Esophagus mucosa (tissue), 1 donor: ENCODE results near the gene CAP1. TPM values are rescaled to one million over a fixed set of nuclear protein-coding genes. Genes with fewer than 3 reads are reported as not detected.

ENCODE experiments used
- ATAC-seq: fragments of 200-7000 bp; cut with Tn5 transposase; one replicate; pipeline ENCODE4 v1.9.1; 2020
- total RNA-seq: library from RNA; stranded (reverse); gene quantifications from one replicate; pipeline ENCODE4 v1.2.4, GENCODE V29; 2023
- donor health status: DM: yes; HTN: yes; CAD: no.

The CAP1 gene
- total RNA-seq, 1 donor from 2014 or later = 240 TPM

DNA sequence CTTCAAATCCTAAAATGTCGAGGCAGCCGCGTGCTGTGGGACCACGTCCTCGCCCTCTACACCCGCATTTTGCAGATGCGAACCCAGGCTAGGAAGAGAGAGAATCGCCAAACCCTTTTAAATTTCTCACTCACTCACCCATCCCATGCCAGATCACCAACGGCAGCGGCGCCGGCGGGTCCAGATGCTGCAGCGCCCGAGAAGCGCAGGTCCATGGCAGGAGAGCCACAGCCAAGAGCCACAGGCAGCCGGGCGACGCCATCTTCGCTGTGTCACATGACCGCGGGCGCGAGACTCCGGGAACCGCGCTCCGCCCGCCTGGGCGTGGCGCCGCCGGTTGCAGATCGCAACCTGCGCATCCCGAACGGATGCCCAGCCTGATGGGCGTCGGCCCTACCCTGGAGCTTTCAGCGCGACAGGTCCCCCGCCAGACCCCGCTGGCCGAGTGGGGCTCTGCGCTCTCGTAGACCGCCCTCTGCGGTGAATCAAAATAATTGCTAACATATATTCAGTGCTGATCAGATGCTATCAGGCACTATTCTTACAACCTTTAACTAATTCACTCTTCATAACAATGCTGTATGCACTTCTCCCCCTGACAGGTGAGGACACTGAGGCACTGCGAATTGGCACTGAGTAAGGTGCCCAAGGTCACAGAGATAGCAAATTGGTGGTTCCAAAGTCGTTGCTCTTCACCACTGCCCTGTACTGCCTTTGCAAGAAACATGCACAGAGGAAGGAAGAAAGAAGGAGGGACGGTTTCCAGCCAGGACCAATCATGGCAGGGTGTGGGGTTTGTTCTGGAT, 56.7 kb downstream of the CAP1 start, which contains the start of gene PPT1:
PPT1 (minus strand) TSS at position 276 of the 806 bp plus-strand sequence; CDS start at position 262, 14 bp downstream.
- peak; percentile 91 for ATAC-seq

DNA sequence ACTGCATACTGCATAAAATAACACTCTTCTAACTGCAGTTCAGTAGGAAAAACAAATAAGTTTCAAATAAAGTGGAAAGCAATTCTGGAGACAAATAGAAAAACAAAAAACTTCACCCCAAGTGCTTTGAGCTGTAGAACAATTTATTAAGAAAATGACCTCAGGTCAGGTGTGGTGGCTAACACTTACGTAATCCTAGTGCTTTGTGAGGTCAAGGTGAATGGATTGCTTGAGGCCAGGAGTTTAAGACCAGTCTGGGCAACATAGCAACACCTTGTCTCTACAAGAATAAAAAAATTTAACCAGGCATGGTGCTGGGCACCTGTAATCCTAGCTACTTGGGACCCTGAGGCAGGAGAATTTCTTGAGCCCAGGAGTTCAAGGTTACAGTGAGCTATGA, 61.5 kb downstream of the CAP1 start:
- ATAC-seq = no peak

DNA sequence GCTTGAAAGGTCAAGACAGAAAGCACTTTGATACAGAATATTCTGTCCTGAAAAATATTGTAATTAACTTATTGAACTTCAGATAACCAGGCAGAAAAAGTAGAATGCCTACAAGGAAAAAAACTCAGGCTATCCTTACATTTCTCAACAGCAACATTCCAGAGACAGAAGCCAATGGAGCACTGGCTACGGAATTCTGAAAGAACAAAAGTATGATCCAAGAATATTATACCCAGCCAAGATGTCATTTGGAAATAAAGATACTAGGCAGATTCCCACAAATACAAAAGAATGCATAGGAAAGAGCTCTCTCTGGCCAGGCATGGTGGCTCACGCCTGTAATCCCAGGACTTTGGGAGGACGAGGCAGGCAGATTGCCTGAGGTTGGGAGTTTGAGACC, 62.4 kb downstream of the CAP1 start:
- no peak for ATAC-seq

DNA sequence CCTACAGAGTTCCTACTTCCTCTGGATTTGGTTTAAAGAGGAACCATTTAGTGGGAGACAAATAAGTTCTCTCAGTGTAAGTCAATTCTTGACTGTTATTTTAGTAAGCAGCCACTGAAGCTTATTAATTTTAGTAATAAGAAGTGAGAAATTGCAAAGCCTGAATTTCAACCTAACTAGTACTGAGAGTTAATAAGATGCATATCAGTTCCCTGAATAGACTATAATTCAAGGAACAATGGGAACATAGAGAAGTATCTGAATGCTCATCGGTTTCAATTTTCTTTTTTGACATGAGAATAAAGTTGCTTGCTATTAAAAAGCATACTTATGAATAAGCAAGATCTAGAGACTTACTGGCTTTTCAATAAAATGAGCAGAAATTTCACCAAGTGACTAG, 64.5 kb downstream of the CAP1 start:
- no peak for ATAC-seq

DNA sequence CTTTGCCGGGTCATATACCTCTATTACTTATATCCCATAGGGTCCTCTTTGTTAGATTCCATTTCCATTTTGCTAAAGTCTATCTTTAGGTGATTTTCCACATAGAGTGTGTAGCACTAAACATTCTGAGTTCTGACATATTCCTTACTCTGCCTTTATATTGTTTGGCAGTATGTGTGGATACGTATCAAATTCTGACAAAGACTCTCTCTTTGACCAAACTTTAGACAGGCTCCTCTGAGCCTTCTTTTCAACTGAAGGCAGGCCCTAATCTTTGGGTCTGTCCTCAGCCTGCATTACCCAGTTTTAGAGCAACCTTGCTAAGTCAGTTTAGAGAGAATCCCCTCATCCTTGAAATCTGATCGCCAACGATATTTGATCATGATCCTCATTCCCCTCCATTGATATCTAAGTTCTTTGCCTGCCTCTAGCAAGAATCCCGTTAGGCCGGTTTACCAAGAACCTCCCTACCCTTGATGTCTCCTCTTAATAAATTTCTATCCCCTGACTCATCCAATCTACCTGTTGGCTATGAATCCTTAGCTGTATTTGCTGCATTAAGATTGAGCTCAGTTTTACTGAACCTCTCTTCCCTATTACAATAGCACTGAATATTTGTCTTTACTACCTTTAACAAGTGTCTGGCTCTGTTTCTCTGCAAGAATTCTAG, 66.9 kb downstream of the CAP1 start:
- peak; percentile 98 for ATAC-seq

DNA sequence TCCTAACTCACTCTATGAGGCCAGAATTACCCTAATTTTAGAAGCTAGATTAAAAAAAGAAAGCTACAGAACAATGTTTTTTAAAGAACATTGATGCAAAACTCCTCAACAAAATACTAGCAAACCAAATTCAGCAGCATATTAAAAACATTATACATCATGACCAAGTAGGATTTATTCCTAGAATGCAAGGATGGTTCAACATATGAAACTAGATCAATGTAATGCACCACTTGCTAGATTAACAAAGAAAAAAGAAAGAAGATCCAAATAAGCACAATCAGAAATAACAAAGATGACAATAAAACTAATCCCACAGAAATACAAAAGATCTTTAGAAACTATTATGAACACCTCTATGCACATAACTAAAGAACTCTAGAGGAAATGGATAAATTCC, 69.9 kb downstream of the CAP1 start:
- ATAC-seq = no peak

DNA sequence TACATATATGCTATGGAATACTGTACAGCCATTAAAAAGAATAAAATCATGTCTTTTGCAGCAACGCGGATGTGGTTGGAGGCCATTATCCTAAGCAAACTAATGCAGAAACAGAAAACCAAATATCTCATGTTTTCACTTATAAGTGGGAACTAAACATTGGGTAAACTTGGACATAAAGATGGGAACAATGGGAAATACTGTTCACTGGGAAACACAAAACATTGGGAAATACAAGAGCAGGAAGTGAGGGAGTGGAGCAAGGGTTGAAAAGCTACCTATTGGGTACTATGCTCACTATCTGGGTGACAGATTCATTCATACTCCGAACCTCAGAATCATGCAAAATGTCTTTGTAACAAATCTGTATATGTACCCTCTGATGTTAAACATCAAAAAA, 73.9 kb downstream of the CAP1 start:
- no peak for ATAC-seq

DNA sequence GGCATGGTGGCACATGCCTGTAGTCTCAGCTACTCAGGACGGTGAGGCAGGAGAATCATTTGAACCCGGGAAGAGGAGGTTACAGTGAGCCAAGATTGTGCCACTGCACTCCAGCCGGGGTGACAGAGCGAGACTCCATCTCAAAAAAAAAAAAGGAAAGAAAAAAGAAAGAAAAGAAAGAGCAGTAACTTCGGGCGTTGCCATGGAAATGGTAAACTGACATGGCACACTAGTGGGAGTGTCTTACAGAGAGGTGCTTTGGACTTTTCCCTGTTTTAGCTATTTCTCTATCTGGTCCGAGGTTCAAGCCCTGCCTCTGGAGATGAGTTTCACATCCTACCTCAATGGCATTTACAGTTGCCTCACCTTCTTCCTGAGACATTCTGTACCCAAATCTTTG, 79.6 kb downstream of the CAP1 start:
- no peak for ATAC-seq

Other genes with a start within 250 kb of the CAP1 start
- 18.4 TPM for gene TRIT1, start 157.2 kb upstream of the CAP1 start, total RNA-seq
- gene MYCL, start 138.8 kb upstream of the CAP1 start, total RNA-seq = 16.9 TPM
- gene MFSD2A, start 85.6 kb upstream of the CAP1 start, total RNA-seq = 25.2 TPM
- gene PPT1, start 56.5 kb downstream of the CAP1 start, total RNA-seq = 41.0 TPM
- 10.0 TPM for gene RLF, start 120.7 kb downstream of the CAP1 start, total RNA-seq
- gene TMCO2, start 207.2 kb downstream of the CAP1 start, total RNA-seq = not detected
- gene ZMPSTE24, start 217.5 kb downstream of the CAP1 start, total RNA-seq = 25.8 TPM